GM18909 (cell line): ENCODE measurements around the gene IDH2.
"Not testable (repeated sequence)": the region's sequence is repeated elsewhere in the genome, so short reads cannot be mapped to it uniquely, and the experiment has no call there.

Experiments
- ATAC-seq: cut with Tn5 transposase; IDR thresholded peaks from one replicate; pipeline ENCODE4 v1.9.1; 2021; ENCODE audit warnings: mild to moderate bottlenecking; ENCODE audit not compliant: unreplicated experiment, poor library complexity

IDH2 gene

DNA sequence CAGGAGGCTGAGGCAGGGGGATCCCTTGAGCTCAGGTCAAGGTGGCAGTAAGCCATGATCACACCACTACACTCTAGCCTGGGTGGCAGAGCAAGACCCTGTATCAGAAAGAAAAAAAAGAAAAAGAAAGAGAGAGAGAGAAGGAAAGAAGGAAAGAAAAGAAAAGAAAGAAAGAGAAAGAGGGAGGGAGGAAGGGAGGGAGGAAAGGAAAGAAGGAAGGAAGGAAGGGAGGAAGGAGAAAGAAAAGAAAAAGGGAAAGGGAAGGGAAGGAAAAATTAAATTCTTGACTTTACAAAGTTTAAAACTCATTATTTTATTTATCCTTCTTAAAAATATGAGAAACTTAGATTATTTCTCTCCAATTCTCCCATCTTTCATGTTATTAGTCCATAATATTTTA, 17.1 kb upstream of the IDH2 start:
- no peak for ATAC-seq

GRCh38 chr15:90115783-90116182, 13.5 kb upstream of the IDH2 start:
- no peak for ATAC-seq

- no peak for ATAC-seq
These were observed 12.2 kb upstream of the IDH2 start for GRCh38 chr15:90114451-90114901.

DNA sequence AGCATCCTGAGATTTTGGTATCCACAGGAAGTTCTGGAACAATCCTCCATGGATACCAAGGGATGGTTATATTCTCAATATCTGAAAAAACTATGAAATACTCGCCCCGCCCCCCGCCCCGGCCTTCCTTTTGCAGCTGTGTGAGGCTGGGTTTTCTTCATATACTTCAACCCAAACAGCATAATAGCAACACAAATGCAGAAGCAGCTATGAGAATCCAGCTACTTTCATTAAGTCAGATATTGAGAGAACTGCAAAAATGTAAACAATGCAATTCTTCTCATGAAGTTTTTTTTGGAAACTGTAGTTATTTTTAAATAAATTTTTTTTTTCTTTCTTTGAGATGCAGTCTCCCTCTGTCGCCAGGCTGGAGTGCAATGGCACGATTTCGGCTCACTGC, 10.9 kb upstream of the IDH2 start:
- ATAC-seq, result no peak

- not testable (repeated sequence) for ATAC-seq
These were observed 7.0 kb upstream of the IDH2 start for GRCh38 chr15:90109163-90109751.

- ATAC-seq, result not testable (repeated sequence)
These were observed 5.8 kb upstream of the IDH2 start for GRCh38 chr15:90108038-90108437.

DNA sequence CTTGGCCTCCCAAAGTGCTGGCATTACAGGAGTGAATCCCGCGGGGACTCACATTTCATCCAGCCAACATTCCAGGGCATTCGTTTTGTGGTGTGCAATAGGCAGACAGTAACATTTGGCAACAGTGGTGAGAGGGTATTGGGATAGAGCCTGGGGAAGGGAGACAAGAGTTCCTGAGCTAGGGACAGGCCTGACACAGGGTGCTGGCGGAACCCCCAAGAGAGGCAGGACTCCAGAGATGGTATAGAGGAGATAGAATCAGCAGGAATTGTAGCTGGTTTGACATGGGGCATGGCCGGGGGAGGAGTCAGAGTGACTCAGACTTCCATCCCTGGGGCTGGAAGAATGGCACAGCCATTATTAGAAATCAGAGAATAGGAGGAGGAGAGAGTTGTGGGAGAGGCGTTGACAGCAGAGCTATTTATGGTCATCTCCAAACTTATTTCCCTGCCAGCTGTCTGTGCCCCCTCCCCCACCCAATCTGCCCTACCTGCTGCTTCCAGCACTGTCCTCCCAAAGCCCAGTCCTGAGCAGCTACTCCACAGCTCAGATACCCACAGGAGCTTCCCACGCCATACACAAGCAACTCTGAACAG, 4.4 kb upstream of the IDH2 start:
- no peak for ATAC-seq

DNA sequence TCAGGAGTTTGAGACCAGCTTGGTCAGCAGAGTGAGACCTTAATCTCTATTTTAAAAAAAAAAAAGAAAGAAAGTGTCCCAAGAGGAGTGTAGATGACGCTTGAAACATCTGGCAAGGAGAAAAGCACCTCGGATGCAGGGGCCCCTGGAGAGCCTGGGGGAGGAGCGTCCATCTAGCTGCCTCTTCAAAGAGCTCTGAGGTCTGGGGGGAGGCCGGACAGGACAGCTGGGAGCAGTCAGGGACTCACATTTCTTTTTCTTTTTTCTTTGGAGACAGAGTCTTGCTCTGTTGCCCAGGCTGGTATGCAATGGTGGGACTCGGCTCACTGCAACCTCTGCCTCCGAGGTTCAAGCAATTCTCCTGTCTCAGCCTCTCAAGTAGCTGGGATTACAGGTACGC, 3.3 kb upstream of the IDH2 start:
- no peak for ATAC-seq

DNA sequence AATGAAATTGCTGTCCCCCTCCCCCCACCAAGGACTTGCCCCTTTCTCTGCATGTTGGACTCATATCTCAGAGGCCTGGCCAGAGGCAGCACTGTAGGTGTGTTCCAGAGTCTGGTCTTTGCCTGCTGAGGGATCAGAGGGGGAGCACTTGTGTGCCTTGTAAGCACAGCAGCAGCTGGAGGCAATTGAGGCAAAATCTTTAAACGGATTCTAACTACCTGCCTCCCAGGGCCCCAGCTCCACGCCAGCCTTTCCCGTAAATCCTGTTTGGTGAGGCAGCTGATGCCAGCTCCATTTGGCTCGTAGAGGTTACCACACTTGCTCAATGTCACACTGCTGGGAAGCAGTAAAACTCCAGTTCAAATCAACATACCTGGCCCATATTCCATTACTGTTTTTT, 2.3 kb upstream of the IDH2 start:
- no peak for ATAC-seq

DNA sequence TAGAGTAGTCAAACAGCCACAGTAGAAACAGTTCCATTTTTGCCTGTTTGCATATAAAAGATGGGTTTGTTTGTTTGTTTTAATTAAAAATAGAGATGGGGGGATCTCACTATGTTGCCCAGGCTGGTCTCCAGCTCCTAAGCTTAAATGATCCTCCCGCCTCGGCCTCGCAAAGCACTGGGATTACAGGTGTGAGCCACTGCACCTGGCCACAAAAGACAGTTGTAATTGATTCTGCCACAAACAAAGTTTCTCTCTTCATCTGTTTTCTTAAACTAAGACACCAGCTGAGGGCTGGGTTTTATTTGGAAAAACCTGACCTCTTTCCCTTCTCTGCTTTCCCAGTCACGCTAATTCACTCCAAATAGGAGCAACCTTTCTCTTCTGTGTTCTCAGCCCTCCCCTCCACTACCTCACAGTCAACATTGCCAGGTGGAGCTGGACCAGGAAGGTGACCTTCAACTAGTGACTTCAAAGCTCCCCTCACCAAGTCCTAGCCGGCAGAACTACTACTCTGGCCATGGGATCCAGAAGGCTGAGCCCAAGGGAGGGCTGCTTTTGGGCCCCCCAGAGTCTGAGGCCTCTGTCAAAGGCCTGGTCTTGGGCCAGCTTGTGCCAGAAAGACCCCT, 1.5 kb upstream of the IDH2 start:
- no peak for ATAC-seq

GRCh38 chr15:90101130-90101968, 919 bp downstream of the IDH2 start:
- ATAC-seq, result peak; percentile 3

DNA sequence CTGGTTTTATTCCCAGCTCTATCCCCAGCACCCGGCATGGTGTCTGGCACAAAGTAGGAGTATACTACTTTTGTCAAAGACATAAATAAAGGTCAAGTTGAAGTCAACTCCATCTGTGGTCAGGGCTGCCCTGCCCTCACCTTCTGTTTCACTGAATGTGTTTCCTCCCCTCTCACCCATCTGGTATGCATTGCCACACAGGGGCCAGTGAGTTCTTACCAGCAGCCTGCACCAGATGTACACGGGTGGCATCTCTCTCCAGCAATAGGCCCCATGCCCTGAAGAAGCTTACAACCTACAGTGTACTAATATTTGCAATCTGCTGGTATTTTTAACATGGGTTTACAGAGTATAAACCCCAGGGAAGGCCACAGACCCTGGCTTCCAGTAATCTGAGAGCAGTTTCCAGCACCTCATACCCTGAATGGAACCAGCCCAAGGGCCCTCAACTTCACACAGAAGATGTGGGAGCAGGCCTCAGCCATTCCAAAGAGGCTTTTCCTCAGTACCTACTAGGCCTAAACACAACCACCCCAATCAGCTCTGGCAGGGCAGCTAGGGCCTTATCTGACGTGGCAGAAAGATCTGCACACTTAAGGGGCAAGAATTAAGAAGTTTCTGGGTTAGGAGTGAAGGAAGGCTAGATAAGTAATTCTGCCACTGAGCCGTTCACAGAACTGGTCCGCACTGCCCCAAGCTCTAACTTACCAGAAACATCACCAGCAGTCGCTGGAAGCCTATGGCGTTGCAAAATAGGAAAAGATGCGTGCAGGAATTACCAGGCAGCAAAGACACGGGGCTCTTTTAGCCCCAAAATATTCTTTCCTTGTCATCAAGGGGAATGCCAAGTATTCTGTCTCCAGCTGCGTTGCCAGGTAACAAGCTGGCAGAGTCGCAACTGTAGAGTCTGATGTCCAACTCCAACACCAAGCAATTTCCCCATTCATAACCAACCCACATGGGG, 2.1 kb downstream of the IDH2 start:
- no peak for ATAC-seq

- no peak for ATAC-seq
These were observed 3.0 kb downstream of the IDH2 start for GRCh38 chr15:90099072-90099867.

GRCh38 chr15:90097475-90097874, 4.8 kb downstream of the IDH2 start:
- peak; percentile 64 for ATAC-seq

GRCh38 chr15:90095521-90095959, 6.7 kb downstream of the IDH2 start:
- ATAC-seq, result no peak

GRCh38 chr15:90091156-90091931, 10.9 kb downstream of the IDH2 start:
- no peak for ATAC-seq

GRCh38 chr15:90090226-90090848, 11.9 kb downstream of the IDH2 start:
- no peak for ATAC-seq
